ENCODE results near the gene NEU2.

NEU2 gene

DNA sequence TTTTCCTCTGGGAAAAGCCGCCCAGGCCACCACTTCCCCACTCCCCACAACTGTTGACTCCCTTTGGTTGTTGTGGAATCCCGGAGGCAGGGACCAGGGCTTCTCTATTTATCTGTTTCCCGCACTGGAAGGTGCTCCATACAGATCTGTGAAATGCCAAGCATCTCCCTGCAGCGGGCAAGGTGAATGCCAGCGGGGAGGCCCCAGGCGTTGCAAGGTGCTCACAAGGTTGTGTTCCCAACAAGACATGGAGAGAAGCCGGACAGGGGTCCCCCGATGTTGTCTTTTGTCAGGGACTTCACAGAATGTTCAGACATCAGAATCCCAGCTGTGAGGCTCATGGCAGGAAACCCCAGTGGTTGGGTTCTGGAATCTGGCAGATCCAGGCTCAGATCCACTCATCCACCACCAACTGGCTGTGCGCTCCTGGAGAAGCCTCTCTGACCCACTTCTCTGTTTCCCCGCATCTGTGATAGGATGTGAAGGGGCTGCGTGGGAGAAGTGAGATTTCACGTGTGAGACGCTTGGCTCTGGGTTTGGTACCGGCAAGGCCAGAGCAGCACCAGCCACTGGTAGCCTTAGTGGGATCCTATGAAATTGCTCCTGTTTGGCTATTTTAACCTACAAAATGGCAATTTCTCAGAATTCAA lies 8.6 kb upstream of the NEU2 start:
- no peak overlapping the region for H2AFZ ChIP-seq (ENCODE audit: low read length)
- H3F3A ChIP-seq (ENCODE audit: low read depth) = no peaks in the 10 kb centered on the region
- H3K4me3 ChIP-seq (ENCODE audit: low read length, poor library complexity, severe bottlenecking) = no peak overlapping the region
- H3K4me2 ChIP-seq (ENCODE audit: low read depth, low read length, poor library complexity, severe bottlenecking) = no peak overlapping the region
- TF ChIP-seq EZH2phosphoT487 (IDR thresholded peaks at IDR 0.05; ENCODE audit: borderline replicate concordance) = no peak
- TF ChIP-seq, protein P1, sequence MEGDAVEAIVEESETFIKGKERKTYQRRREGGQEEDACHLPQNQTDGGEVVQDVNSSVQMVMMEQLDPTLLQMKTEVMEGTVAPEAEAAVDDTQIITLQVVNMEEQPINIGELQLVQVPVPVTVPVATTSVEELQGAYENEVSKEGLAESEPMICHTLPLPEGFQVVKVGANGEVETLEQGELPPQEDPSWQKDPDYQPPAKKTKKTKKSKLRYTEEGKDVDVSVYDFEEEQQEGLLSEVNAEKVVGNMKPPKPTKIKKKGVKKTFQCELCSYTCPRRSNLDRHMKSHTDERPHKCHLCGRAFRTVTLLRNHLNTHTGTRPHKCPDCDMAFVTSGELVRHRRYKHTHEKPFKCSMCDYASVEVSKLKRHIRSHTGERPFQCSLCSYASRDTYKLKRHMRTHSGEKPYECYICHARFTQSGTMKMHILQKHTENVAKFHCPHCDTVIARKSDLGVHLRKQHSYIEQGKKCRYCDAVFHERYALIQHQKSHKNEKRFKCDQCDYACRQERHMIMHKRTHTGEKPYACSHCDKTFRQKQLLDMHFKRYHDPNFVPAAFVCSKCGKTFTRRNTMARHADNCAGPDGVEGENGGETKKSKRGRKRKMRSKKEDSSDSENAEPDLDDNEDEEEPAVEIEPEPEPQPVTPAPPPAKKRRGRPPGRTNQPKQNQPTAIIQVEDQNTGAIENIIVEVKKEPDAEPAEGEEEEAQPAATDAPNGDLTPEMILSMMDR (conservative IDR thresholded peaks at IDR 0.05; ENCODE audit: low read length) = no peak
- no peaks in the 10 kb centered on the region for H3K27me3 ChIP-seq (ENCODE audit: insufficient read depth, low read length, poor library complexity, severe bottlenecking)
- H3K9me3 ChIP-seq (ENCODE audit: insufficient read depth, low read depth, low read length) = no peaks in the 10 kb centered on the region
- H3K36me3 ChIP-seq (ENCODE audit: insufficient read depth, low read length) = no peaks in the 10 kb centered on the region
- no peaks in the 10 kb centered on the region for H3K9me2 ChIP-seq (replicated peaks; ENCODE audit: low read depth, low read length)
- H3K79me2 ChIP-seq (ENCODE audit: insufficient read depth, low read length) = no peaks in the 10 kb centered on the region
- H4K20me1 ChIP-seq (ENCODE audit: insufficient read depth, low read length, poor library complexity, severe bottlenecking) = no peaks in the 10 kb centered on the region
- H3K4me1 ChIP-seq (ENCODE audit: insufficient read depth, low read length, poor library complexity, severe bottlenecking) = no peaks in the 10 kb centered on the region
- H3K9ac ChIP-seq (ENCODE audit: low read depth, low read length, poor library complexity, severe bottlenecking) = no peak overlapping the region

DNA sequence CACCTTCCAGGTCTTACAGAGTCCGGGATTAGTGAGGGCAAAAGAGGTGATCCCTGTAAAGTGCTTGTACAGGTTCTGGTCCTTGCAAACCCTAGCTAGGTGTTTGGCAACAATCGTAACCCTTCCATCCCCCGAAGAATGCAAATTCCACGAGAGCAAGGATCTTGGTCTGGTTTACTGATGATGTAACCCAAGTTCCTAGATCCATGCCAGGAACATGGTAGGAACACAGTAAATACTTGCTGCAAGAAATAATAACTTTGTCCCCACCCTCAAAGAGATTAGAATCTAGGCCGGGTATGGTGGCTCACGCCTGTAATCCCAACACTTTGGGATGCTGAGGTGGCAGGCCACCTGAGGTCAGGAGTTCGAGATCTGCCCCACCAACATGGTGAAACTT lies 6.8 kb upstream of the NEU2 start:
- Histone ChIP-seq H3K79me2 (ENCODE audit: insufficient read depth, low read length) (no peaks in the 10 kb centered on the region), H3K4me1 (ENCODE audit: insufficient read depth, low read length, poor library complexity, severe bottlenecking) (no peaks in the 10 kb centered on the region), H4K20me1 (ENCODE audit: insufficient read depth, low read length, poor library complexity, severe bottlenecking) (no peaks in the 10 kb centered on the region), H3K4me2 (ENCODE audit: low read depth, low read length, poor library complexity, severe bottlenecking) (no peak overlapping the region), H3K9me3 (ENCODE audit: insufficient read depth, low read depth, low read length) (no peaks in the 10 kb centered on the region), H2AFZ (ENCODE audit: low read length) (no peak overlapping the region), H3K9ac (ENCODE audit: low read depth, low read length, poor library complexity, severe bottlenecking) (no peak overlapping the region), H3F3A (ENCODE audit: low read depth) (no peaks in the 10 kb centered on the region), H3K4me3 (ENCODE audit: low read length, poor library complexity, severe bottlenecking) (no peak overlapping the region), H3K27me3 (ENCODE audit: insufficient read depth, low read length, poor library complexity, severe bottlenecking) (no peaks in the 10 kb centered on the region), H3K9me2 (replicated peaks; ENCODE audit: low read depth, low read length) (no peaks in the 10 kb centered on the region), H3K36me3 (ENCODE audit: insufficient read depth, low read length) (no peaks in the 10 kb centered on the region)
- TF ChIP-seq, protein P1 (conservative IDR thresholded peaks at IDR 0.05; ENCODE audit: low read length) = no peak
- TF ChIP-seq EZH2phosphoT487 (IDR thresholded peaks at IDR 0.05; ENCODE audit: borderline replicate concordance) = no peak

DNA sequence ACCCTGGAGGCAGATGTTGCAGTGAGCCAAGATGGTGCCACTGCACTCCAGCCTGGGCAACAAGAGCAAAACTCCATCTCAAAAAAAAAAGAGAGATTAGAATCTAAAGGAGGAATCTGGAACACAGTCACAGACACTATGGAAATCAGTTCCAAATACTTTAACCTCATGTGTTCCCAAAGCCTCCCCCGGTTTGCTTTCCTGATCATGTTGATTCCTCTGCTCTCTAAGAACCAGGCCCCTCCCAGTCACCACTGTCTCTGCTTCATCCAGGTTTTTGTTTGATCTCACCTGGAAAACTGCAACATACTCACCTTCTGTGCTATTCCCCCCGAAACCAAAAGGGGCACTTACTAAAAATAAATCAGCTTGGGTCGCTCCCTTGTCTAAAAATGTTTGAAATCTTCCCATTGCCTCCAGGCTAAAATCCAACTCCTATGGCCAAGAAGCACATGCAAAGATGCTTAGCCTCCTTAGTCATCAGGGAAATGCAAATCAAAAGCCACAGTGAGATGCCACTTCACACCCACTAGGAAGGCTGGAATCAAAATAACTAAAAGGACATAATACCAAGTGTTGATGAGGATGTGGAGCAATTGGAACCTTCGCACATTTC lies 6.2 kb upstream of the NEU2 start:
- Histone ChIP-seq H3K4me3 (ENCODE audit: low read length, poor library complexity, severe bottlenecking) (no peak overlapping the region), H3K9me2 (replicated peaks; ENCODE audit: low read depth, low read length) (no peaks in the 10 kb centered on the region), H3K4me1 (ENCODE audit: insufficient read depth, low read length, poor library complexity, severe bottlenecking) (no peaks in the 10 kb centered on the region), H3K9ac (ENCODE audit: low read depth, low read length, poor library complexity, severe bottlenecking) (no peak overlapping the region), H3K9me3 (ENCODE audit: insufficient read depth, low read depth, low read length) (no peaks in the 10 kb centered on the region), H2AFZ (ENCODE audit: low read length) (no peak overlapping the region), H3K27me3 (ENCODE audit: insufficient read depth, low read length, poor library complexity, severe bottlenecking) (no peaks in the 10 kb centered on the region), H3K4me2 (ENCODE audit: low read depth, low read length, poor library complexity, severe bottlenecking) (no peak overlapping the region), H3F3A (ENCODE audit: low read depth) (no peaks in the 10 kb centered on the region), H3K36me3 (ENCODE audit: insufficient read depth, low read length) (no peaks in the 10 kb centered on the region), H4K20me1 (ENCODE audit: insufficient read depth, low read length, poor library complexity, severe bottlenecking) (no peaks in the 10 kb centered on the region), H3K79me2 (ENCODE audit: insufficient read depth, low read length) (no peaks in the 10 kb centered on the region)
- TF ChIP-seq EZH2phosphoT487 (IDR thresholded peaks at IDR 0.05; ENCODE audit: borderline replicate concordance) = no peak
- TF ChIP-seq, protein P1 (conservative IDR thresholded peaks at IDR 0.05; ENCODE audit: low read length) = no peak

Data from Loucy (cell line).